SK-MEL-5 (cell line): ENCODE results near the gene STXBP5. TPM values are rescaled to one million over a fixed set of nuclear protein-coding genes. Genes with fewer than 3 reads are reported as not detected.
"Not testable (repeated sequence)": the region's sequence is repeated elsewhere in the genome, so short reads cannot be mapped to it uniquely, and the experiment has no call there.

Experiments
- DNase-seq: peaks from one replicate; pipeline ENCODE4 v3.0.0-alpha.2; 2016; ENCODE audit warnings: low read depth, low spot score
- in situ Hi-C: cut with HindIII; loops from 2 replicates; pipeline ENCODE4 v1.10.0; 2016; ENCODE audit warnings: low sequenced_read_pairs, high pct_unique_total_duplicates, low pct_unique_long_range_greater_than_20kb
- total RNA-seq: library from RNA; depleted of rRNA; stranded (reverse); fragments of >200 nt; shearing (Covaris generic); gene quantifications from 2 replicates; pipeline ENCODE4 v1.2.3, GENCODE V29; 2014

The STXBP5 gene
- total RNA-seq, 1 experiment from 2014 or later = 24.1 TPM

GRCh38 chr6:147372806-147373205 is 168.6 kb downstream of the STXBP5 start:
- in situ Hi-C loops = no loop called here
- DNase-seq = no peak

GRCh38 chr6:147378819-147379218 is 174.6 kb downstream of the STXBP5 start:
- no peak for DNase-seq
- in situ Hi-C loops = no loop called here

- DNase-seq, in situ Hi-C loops: not testable (repeated sequence)
These were observed 176.6 kb downstream of the STXBP5 start for GRCh38 chr6:147380841-147381240.

GRCh38 chr6:147381712-147382111 is 177.5 kb downstream of the STXBP5 start:
- in situ Hi-C loops = no loop called here
- DNase-seq = no peak

- DNase-seq = peak; percentile 39
- in situ Hi-C loops = no loop called here
These were observed 178.8 kb downstream of the STXBP5 start for GRCh38 chr6:147382945-147383554.

GRCh38 chr6:147384029-147384428 is 179.8 kb downstream of the STXBP5 start:
- peak; percentile 4 for DNase-seq
- in situ Hi-C loops = no loop called here

- in situ Hi-C loops = no loop called here
- DNase-seq = peak; percentile 64
These were observed 180.8 kb downstream of the STXBP5 start for GRCh38 chr6:147384737-147385710.

- in situ Hi-C loops = no loop called here
- DNase-seq = no peak
These were observed 185.2 kb downstream of the STXBP5 start for GRCh38 chr6:147389463-147389862.

GRCh38 chr6:147390909-147391536 is 186.8 kb downstream of the STXBP5 start:
- in situ Hi-C loops = no loop called here

GRCh38 chr6:147392917-147393625 is 188.9 kb downstream of the STXBP5 start:
- DNase-seq = no peak
- in situ Hi-C loops = no loop called here

More at GRCh38 chr6:147390909-147391536, 186.8 kb downstream of the STXBP5 start:
- DNase-seq = peak; percentile 49

- in situ Hi-C loops = no loop called here
- DNase-seq = no peak
These were observed 190.9 kb downstream of the STXBP5 start for GRCh38 chr6:147395158-147395557.

- DNase-seq = no peak
- in situ Hi-C loops = no loop called here
These were observed 193.1 kb downstream of the STXBP5 start for GRCh38 chr6:147397306-147397705.

- DNase-seq = no peak
- in situ Hi-C loops = no loop called here
These were observed 196.8 kb downstream of the STXBP5 start for GRCh38 chr6:147400968-147401367.

GRCh38 chr6:147401779-147402178 is 197.6 kb downstream of the STXBP5 start:
- DNase-seq = no peak
- in situ Hi-C loops = no loop called here

- no peak for DNase-seq
- in situ Hi-C loops = no loop called here
These were observed 202.6 kb downstream of the STXBP5 start for GRCh38 chr6:147406783-147407182.

GRCh38 chr6:147407571-147407970 is 203.4 kb downstream of the STXBP5 start:
- DNase-seq = no peak
- in situ Hi-C loops = no loop called here

- no peak for DNase-seq
- in situ Hi-C loops = no loop called here
These were observed 212.4 kb downstream of the STXBP5 start for GRCh38 chr6:147416622-147417021.

GRCh38 chr6:147417954-147418353 is 213.7 kb downstream of the STXBP5 start:
- no peak for DNase-seq
- in situ Hi-C loops = no loop called here
